Placental pericyte (primary cell): ENCODE measurements around the gene TTPAL. TPM values are rescaled to one million over a fixed set of nuclear protein-coding genes. Genes with fewer than 3 reads are reported as not detected.
A peak's percentile ranks its signal among the peaks of the same experiment; 100 is the strongest.

ENCODE experiments used
- small RNA-seq: library from RNA; depleted of rRNA; stranded (forward); fragments of <200 nt; gene quantifications from one replicate; pipeline ENCODE3, GENCODE V24; 2012; ENCODE audit warnings: low replicate concordance
- total RNA-seq: library from RNA; depleted of rRNA; stranded (reverse); fragments of >200 nt; gene quantifications from 2 replicates; pipeline ENCODE4 v1.2.3, GENCODE V29; 2012

TTPAL gene, protein sequence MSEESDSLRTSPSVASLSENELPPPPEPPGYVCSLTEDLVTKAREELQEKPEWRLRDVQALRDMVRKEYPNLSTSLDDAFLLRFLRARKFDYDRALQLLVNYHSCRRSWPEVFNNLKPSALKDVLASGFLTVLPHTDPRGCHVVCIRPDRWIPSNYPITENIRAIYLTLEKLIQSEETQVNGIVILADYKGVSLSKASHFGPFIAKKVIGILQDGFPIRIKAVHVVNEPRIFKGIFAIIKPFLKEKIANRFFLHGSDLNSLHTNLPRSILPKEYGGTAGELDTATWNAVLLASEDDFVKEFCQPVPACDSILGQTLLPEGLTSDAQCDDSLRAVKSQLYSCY
- total RNA-seq, result 8.1 and 19.9 TPM in 2 replicates

DNA sequence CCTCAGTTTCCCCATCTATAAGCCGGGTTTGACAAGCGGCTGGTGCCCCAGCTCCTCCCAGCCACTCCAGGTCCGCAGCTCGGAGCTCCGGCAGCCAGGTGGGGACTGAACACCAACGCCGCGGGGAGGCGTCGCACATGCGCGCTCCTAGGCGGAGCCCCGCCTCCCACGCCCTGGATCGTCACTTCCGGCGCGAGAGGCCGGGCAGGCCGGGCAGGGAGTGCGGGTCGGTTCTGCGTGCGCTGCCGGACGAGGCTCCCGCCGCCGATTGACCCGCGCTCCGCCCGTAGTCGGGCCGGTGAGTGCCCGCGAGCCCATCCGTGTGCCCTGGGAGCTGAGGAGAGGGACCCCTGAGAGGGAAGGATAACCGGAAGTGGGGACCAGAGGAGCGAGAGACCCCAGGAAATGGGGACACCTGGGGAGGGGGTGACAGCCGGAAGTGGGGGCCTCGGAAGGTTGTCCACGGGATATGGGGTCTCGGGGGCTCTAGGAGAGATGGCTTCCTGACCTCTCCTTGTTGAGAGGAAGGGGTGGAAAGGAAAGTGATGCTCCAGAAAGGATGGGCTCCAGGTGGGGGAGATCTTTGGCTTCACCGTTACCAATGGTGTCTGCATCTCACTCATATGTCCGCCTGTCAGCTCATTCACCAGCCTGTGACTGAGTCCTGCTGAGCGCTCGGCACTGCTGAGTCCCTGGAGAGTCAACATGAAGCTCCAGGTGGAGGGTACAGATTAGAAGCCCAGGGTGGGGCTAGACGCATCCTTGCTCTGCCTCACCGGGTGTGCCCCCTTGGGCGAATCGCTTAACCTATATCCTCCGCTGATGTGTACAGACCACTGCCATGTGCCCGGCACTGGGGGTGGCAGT, at the start of gene TTPAL:
TSS of gene TTPAL (plus strand) at position 181 of the 867 bp plus-strand sequence. CDS start 4,126 bp downstream, outside the sequence.

DNA sequence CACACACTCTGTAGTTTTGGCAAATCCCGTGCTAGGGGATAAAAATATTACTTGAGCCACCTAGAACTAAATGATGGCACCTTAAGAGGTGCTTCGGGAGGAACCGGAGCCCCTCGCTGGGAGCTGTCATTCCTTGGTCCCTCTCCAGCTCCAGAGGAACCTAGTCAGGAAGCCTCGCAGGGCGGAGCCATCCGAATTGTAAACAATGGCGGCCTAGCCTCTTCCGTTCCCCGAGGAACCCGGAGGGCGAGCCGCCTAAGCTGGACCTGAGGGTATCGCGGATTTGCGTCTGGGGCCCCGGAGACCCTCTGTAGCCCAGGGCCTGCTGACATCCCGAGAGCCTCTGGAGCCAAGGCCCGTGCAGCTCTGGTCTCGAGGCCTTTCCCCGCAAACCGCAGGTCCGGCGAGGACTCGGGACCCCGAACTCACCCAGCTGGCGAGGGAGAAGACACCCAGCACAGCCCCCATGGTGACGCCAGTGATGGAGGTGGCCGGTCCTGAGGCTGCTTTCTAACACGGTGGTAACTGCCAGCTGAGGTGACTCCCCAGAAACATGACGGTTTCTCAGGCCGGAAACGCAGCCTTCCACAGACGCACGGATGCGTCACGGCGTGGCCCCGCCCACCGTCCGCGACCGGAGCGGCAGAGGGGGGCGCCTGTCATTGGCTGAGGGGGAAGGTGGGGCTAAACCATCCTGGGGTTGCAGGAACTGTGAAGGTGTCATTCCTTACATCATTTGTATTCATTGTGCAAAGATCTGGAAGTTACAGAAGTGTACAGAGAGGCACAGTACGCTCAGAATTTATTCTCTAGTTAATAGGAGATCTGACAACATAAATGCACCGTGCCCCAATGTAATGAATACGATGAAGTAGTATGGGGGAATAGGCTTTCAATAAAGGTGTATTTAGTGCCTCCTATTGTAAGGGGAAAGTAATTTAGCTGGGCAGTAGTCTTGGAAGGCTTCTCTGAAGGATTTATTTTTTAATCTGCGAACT, 46.1 kb downstream of the TTPAL start, which contains the start of gene SERINC3:
TSS of gene SERINC3 (minus strand) at position 587 of the 998 bp plus-strand sequence. CDS start at position 468, 119 bp downstream.

Small RNA genes lying within 50 kb of the gene (small RNA-seq; reads per million reads assigned to genes)
- gene RPL37AP1, result 0.33 reads per million, percentile 3 among the genes with 10 or more reads in this experiment

Other genes starting within 250 kb of the TTPAL start
- not detected in 2 replicates for gene GDAP1L1, start 228.6 kb upstream of the TTPAL start, total RNA-seq
- 3.5 and 9.6 TPM in 2 replicates for gene FITM2, start 164.7 kb upstream of the TTPAL start, total RNA-seq
- gene R3HDML, start 138.8 kb upstream of the TTPAL start, total RNA-seq, result not detected in 2 replicates
- gene HNF4A, start 120.2 kb upstream of the TTPAL start, total RNA-seq, result not detected in 2 replicates
- 166 and 199 TPM in 2 replicates for gene SERINC3, start 46.2 kb downstream of the TTPAL start, total RNA-seq
- 81.6 and 122 TPM in 2 replicates for gene PKIG, start 106.7 kb downstream of the TTPAL start, total RNA-seq
- 6.9 and 10.9 TPM in 2 replicates for gene ADA, start 175.8 kb downstream of the TTPAL start, total RNA-seq
- gene CCN5, start 239.5 kb downstream of the TTPAL start, total RNA-seq, result 0.29 and 1.3 TPM in 2 replicates